ENCODE measurements around the gene VPS35L.
A peak's percentile ranks its signal among the peaks of the same experiment; 100 is the strongest.
"Not testable (repeated sequence)": the region's sequence is repeated elsewhere in the genome, so short reads cannot be mapped to it uniquely, and the experiment has no call there.

The VPS35L gene

DNA sequence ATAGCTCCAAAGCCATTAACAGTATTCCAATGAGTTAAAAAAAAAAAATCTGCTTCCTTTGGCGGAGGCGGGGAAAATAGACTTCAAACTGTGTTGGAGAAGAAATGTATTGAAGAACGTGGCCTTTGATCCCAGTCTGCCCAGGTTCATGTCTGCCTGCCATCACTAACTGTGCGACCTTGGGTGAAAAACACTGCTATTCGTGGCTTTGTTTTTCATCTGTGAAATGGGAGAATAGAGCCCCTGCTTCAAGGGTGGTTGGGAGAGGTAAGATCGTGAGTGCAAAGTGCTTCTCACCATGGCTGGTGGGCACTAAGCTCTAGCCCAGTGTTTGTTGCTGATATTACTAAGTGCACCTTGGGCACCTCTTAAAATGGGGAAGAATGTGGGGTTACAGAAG lies 69.5 kb downstream of the VPS35L start:
- no peak for DNase-seq

GRCh38 chr16:19636436-19637267 lies 81.1 kb downstream of the VPS35L start:
- no peak for TF ChIP-seq POLR2A (IDR thresholded peaks at IDR 0.05; ENCODE audit: low read length)
- TF ChIP-seq GATA1 (IDR thresholded peaks at IDR 0.05; ENCODE audit: low read depth, low read length): no peak
- DNase-seq: no peak

More for the DNA sequence above, 69.5 kb downstream of the VPS35L start:
- TF ChIP-seq POLR2A (IDR thresholded peaks at IDR 0.05; ENCODE audit: low read length) (no peak), GATA1 (IDR thresholded peaks at IDR 0.05; ENCODE audit: low read depth, low read length) (no peak)

GRCh38 chr16:19639986-19640421 lies 84.5 kb downstream of the VPS35L start:
- peak; percentile 31 to 50 for DNase-seq
- TF ChIP-seq POLR2A (IDR thresholded peaks at IDR 0.05; ENCODE audit: low read length): no peak
- TF ChIP-seq GATA1 (IDR thresholded peaks at IDR 0.05; ENCODE audit: low read depth, low read length): no peak

DNA sequence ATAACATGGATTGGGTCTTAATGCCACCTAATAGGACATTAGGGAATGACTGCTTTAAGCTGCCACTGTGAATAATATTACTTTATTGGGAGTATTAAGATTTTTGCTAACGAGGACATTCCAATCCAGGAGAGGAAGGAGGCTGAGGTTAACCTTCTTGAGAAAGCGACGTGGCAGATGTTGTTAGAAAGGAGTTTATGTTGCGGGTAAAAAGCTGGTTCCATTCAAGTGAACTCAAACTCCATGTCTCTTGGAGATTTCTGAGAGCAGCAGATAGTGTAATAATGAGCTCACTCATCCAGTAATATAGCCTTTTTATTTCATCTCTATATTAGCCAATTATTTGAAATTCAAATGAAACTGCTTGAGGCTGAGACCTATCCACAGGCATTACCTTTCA lies 87.0 kb downstream of the VPS35L start:
- DNase-seq: no peak
- no peak for TF ChIP-seq POLR2A (IDR thresholded peaks at IDR 0.05; ENCODE audit: low read length)
- no peak for TF ChIP-seq GATA1 (IDR thresholded peaks at IDR 0.05; ENCODE audit: low read depth, low read length)

GRCh38 chr16:19644877-19645276 lies 89.4 kb downstream of the VPS35L start:
- no peak for TF ChIP-seq POLR2A (IDR thresholded peaks at IDR 0.05; ENCODE audit: low read length)
- TF ChIP-seq GATA1 (IDR thresholded peaks at IDR 0.05; ENCODE audit: low read depth, low read length): no peak
- DNase-seq: no peak

DNA sequence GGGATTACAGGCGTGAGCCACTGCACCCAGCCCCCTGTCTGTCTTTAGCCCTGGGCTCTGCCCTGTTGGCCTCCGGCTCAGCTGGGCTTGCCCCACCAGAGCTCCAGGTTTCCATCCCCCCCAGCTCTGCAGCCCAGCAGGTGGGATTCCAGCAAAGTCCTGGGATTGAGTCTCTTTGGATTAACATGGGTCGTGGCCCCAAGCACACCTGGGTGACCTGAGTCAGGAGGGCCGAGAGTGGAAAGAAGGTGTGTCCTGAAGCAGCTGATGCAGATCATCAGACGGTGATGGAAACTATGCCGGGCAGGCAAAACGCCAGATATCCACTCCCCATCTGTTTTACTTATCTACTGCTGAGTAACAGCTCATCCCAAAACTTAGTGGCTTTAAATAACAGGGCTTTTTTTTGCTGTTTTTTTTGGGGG lies 90.1 kb downstream of the VPS35L start:
- TF ChIP-seq POLR2A (IDR thresholded peaks at IDR 0.05; ENCODE audit: low read length) (no peak), GATA1 (IDR thresholded peaks at IDR 0.05; ENCODE audit: low read depth, low read length) (no peak)
- no peak for DNase-seq

DNA sequence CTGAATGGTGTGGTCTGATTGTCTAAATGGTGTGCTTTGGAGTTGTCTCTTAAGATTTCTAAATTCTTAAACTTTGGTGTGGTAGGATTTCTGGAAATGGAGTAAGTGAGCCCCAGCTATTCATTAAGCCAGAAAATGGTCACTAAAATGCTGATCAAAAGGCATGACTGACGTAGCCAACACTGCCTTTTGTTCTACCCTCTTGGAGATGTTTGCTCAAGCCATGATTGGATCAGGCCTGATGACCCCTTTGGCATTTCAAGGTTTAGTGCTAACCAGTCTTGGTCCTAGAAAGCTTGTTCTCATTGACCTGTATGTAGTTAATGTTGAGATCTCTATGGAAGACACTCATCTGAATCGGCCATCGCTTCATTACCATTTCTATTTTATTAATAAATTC lies 94.5 kb downstream of the VPS35L start:
- TF ChIP-seq GATA1 (IDR thresholded peaks at IDR 0.05; ENCODE audit: low read depth, low read length): no peak
- TF ChIP-seq POLR2A (IDR thresholded peaks at IDR 0.05; ENCODE audit: low read length): no peak

DNA sequence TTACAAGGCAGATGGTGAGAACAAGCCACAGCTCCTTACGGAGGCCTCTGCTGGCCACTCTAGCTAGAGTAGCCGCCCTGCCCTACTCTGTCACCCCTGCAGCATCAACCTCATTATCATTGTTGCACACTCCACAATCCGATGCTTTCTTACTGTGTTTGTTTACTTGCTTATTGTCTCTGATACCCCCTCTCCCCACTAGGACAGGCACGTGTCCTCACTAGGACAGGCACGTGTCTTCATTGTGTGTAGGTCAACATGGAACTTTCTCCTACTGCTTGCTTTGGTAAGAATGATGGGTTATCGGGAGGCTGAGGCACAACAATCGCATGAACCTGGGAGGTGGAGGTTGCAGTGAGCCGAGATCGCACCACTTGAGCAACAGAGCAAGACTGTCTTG lies 98.6 kb downstream of the VPS35L start:
- no peak for TF ChIP-seq GATA1 (IDR thresholded peaks at IDR 0.05; ENCODE audit: low read depth, low read length)
- no peak for TF ChIP-seq POLR2A (IDR thresholded peaks at IDR 0.05; ENCODE audit: low read length)
- no peak for DNase-seq

More for the DNA sequence above, 94.5 kb downstream of the VPS35L start:
- no peak for DNase-seq

- TF ChIP-seq POLR2A (IDR thresholded peaks at IDR 0.05; ENCODE audit: low read length) (no peak), GATA1 (IDR thresholded peaks at IDR 0.05; ENCODE audit: low read depth, low read length) (no peak)
- no peak for DNase-seq
Observed at GRCh38 chr16:19655242-19655777, 99.8 kb downstream of the VPS35L start.

GRCh38 chr16:19657831-19658230 lies 102.3 kb downstream of the VPS35L start:
- TF ChIP-seq GATA1 (IDR thresholded peaks at IDR 0.05; ENCODE audit: low read depth, low read length): no peak
- TF ChIP-seq POLR2A (IDR thresholded peaks at IDR 0.05; ENCODE audit: low read length): no peak
- DNase-seq: no peak

DNA sequence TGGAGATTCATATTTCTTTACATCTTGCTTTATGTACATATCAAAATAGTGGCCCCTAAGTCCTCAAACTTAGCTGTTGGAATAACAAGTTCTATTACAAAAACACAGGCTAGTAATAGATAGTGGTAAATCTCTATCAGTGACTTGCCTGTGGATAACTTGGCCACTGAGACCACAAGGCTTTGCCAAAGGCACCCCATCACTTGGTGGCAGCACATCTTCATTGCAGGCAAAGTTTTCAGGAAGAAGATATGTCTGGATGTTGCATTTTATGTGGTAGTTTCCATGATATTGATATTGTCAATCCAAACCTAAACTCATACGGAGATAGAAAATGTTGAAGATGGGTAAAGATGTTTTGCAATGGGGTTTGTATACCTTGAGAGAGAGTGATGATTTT lies 104.1 kb downstream of the VPS35L start:
- DNase-seq: no peak

DNA sequence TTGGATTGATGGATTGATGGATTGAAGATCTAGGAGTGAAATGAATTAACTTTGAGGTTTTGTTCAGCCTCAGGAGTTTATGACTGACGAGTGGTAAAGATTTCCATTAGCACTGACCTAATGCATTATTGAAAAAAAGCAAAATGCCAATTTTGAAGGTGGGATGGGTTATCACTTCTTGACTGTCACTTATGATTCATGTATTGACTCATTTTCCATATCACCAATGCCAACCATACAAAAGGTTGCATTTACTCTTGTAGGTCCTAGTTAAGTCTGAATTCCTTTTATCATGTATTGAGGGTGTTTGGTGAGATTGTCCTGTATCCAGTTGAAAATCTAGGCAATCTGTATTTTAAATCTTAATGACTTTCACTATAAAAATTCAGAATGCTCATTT lies 104.9 kb downstream of the VPS35L start:
- DNase-seq: no peak

More for the DNA sequence above, 104.1 kb downstream of the VPS35L start:
- TF ChIP-seq POLR2A (IDR thresholded peaks at IDR 0.05; ENCODE audit: low read length) (no peak), GATA1 (IDR thresholded peaks at IDR 0.05; ENCODE audit: low read depth, low read length) (no peak)

DNA sequence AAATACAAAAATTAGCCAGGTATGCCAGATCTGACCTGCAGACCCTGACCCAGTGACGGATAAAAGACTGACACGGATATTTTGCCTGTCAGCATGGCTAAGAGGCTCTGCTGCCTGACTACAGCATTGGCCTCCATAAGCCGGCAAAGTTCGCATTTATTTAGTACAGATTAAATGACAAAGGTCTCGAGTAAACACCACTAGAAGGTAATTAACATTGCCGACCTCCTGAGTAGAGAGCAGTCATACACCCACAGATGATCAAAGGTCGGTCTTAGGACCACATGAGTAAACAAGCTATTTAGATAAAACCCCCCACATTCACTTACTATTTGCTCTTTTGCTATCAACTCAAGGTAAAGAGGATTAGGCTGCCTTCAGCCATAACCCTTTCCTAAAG lies 106.8 kb downstream of the VPS35L start:
- TF ChIP-seq GATA1 (IDR thresholded peaks at IDR 0.05; ENCODE audit: low read depth, low read length) (no peak), POLR2A (IDR thresholded peaks at IDR 0.05; ENCODE audit: low read length) (no peak)
- DNase-seq: no peak

More for the DNA sequence above, 104.9 kb downstream of the VPS35L start:
- no peak for TF ChIP-seq GATA1 (IDR thresholded peaks at IDR 0.05; ENCODE audit: low read depth, low read length)
- TF ChIP-seq POLR2A (IDR thresholded peaks at IDR 0.05; ENCODE audit: low read length): no peak

- TF ChIP-seq POLR2A (IDR thresholded peaks at IDR 0.05; ENCODE audit: low read length) (no peak), GATA1 (IDR thresholded peaks at IDR 0.05; ENCODE audit: low read depth, low read length) (no peak)
- no peak for DNase-seq
Observed at GRCh38 chr16:19664166-19664565, 108.7 kb downstream of the VPS35L start.

DNA sequence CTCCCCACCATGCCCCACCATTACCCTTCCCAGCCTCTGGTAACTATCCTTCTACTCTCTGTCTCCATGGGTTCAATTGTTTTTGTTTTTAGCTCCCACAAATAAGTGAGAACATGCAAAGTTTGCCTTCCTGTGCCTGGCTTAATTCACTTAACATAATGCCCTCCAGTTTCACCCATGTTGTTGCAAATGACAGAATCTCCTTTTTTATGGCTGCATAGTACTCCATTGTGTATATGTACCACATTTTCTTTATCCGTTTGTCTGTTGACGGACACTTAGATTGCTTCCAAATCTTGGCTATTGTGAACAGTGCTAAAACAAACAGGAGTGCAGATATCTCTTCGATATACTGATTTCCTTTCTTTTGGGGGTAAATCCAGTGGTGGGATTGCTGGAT lies 109.8 kb downstream of the VPS35L start:
- DNase-seq: not testable (repeated sequence)
